ENCODE measurements around the gene PKNOX2.
A peak's percentile ranks its signal among the peaks of the same experiment; 100 is the strongest.

The PKNOX2 gene

DNA sequence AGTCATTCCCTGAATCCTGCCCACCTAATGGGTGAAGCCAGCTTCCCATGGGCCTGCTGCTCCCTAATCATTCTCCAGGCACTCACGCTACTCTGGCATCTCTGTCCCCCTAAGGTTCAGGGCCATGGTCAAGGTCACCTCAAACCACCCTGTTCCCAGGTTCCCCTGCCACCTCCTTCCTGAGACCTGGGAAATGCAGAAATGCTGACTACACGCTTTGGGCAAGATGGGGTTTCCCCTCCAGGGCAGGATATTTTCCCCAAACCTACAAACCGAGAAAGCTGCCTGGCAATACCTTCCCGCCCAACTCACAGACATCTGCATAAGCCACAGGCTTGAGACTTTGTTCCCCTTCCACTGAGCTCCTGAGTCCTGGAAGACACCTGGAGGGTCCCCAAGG lies 233.9 kb downstream of the PKNOX2 start:
- intact Hi-C loops (cut with DNase I): no loop called here
- peak in 2 of 42 donors; percentile 10 to 11 for DNase-seq

- intact Hi-C loops (cut with DNase I): no loop called here
- peak in 38 of 42 donors; percentile 20 to 87 (median 62) for DNase-seq
Measured at GRCh38 chr11:125398994-125399640, 234.6 kb downstream of the PKNOX2 start.

DNA sequence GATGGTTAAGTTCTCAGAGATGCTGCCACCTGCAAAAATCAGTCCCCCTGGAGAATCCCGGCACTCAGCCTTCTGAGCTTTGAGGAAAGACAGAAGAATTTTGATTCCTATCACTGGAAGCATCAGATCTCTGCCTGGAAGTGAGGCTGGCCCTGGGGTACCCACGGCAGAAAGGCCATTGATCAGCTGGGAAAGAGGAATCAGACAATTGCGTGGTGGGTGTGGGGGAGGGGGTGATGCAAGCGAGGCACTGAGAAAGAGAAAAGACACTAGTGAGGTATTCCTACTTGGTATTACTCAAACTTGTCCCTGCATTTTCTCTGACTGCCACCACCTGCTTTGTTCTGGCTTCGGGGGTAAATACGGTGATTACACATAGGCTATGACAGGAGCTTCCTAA lies 235.4 kb downstream of the PKNOX2 start:
- intact Hi-C loops (cut with DNase I): loop anchor here (10.0 kb wide), 4 partner anchors 45 to 435 kb away; partner anchors contain the start of gene PKNOX2
- peak in 11 of 42 donors; percentile 19 to 59 (median 34) for DNase-seq

- intact Hi-C loops (cut with DNase I): loop anchor here (10.0 kb wide), 4 partner anchors 46 to 436 kb away; partner anchors contain the start of gene PKNOX2
- DNase-seq: peak in 35 of 42 donors; percentile 30 to 86 (median 56)
Measured at GRCh38 chr11:125401235-125401634, 236.7 kb downstream of the PKNOX2 start.

- DNase-seq: peak in 1 of 42 donors; percentile 3
- intact Hi-C loops (cut with DNase I): loop anchor here (10.0 kb wide), 4 partner anchors 47 to 437 kb away; partner anchors contain the start of gene PKNOX2
Measured at GRCh38 chr11:125401746-125402145, 237.2 kb downstream of the PKNOX2 start.

DNA sequence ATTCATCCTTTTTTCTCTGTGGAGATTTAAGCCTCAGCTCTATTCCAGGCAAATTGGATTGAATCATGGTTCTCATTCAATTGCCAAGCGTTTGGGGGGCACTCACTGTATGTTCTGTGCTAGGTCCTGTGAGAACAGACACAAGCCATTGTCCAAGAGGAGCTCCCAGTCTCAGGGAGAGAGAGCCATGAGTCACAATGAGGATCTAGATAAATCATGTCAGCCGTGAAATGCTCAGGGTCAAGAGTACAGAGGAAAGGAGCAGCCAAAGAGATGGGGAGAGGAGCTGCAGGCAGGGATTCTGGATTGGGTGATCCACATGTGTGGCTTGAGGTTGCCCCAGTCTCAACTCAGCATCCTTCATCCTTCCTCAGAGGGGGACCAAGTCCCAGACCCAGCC lies 237.9 kb downstream of the PKNOX2 start:
- DNase-seq: peak in 2 of 42 donors; percentile 8 to 14
- intact Hi-C loops (cut with DNase I): loop anchor here (10.0 kb wide), 4 partner anchors 48 to 438 kb away; partner anchors contain the start of gene PKNOX2

- DNase-seq: peak in 2 of 42 donors; percentile 9 to 26
- intact Hi-C loops (cut with DNase I): loop anchor here (10.0 kb wide), 4 partner anchors 49 to 439 kb away; partner anchors contain the start of gene PKNOX2
Measured at GRCh38 chr11:125404157-125404810, 239.7 kb downstream of the PKNOX2 start.

DNA sequence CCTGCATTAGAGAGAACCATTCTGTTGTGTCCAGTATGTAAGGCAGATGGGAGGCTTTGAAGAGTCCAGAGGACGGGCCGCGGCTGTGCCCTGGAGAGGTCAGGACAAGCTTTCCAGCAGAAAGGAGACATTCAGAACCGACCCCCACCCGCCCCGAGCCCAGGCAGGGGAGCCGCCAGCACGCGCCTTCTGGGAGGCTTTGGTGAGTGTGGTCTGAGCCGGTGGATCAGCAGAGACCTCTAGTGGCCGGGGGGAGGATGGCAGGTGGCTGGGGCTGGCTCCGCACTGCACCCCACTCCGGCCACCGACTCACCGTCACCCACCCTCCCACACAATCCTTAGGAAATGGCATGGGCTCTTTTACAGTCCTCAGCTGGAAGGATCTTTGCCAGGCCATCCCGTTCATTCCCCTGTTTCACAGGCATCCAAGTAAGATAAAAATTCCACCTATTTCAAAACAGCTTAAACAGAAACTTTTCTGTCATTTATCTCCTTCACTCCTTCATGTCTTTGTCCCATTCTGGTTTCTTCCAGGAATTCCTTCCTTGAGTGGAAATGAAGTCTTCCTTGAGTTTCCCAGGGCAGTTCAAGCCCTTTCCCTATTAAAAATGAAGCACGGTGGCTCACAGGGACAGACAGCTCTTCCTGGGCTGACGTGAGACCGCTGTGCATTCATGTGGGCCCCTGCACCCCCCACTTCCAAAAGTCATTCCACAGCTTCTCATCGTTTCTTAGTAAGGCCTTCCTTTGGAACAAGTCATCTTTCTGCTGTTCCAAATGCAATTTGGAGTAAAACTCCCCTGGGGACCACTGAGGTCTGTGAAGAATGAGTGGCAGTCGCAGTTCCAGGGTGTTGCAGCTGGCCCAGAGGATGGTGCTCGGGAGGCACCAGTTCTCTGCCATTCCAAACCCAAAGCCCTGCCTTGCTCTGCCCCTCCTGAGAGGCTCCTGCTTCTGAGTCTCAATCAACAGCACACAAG lies 240.6 kb downstream of the PKNOX2 start:
- DNase-seq: peak; percentile 58 to 92 (median 84)
- intact Hi-C loops (cut with DNase I): loop anchor here (10.0 kb wide), 4 partner anchors 50 to 440 kb away; partner anchors contain the start of gene PKNOX2

DNA sequence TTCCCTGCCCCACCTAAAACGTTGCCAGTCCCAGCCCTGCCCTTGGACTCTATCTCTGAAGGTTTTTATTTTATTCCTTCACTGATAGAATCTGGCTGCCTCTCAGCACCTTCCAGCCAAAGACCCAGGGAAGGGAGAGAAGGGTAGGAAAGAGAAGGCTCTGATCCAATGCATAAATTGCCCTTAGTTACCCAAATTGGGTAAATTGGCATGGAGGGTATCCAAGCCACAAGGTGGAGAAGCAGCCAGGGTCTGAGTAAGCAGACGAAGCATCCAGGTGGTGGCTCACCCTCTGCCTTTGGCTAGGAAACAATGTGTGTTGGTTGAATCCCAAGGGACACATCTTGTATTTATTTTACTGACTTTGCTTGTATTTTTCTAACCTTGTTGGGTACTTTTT lies 242.5 kb downstream of the PKNOX2 start:
- peak in 4 of 42 donors; percentile 3 to 58 (median 18) for DNase-seq
- intact Hi-C loops (cut with DNase I): loop anchor here (10.0 kb wide), 4 partner anchors 52 to 442 kb away; partner anchors contain the start of gene PKNOX2

- intact Hi-C loops (cut with DNase I): loop anchor here (10.0 kb wide), 4 partner anchors 54 to 444 kb away; partner anchors contain the start of gene PKNOX2
Measured at GRCh38 chr11:125408311-125408711, 243.8 kb downstream of the PKNOX2 start.

DNA sequence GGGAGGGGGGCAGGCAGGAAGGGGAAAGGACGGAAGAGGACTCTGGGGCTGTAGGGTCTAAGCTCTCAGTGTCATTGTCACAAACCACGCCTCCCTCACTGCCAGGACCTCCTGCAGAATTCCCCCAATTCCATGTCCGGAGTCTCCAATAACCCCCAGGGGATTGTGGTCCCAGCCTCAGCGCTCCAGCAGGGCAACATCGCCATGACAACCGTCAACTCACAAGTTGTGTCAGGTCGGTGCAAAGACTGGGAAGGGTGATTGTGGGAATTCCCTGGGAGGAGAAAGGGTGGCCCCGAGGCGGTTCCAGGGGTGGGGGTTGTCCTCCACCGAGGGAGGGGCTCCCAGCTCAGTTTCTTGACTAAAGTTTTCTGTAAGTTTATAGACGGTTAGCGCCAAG lies 245.5 kb downstream of the PKNOX2 start:
- intact Hi-C loops (cut with DNase I): no loop called here
- peak in 2 of 42 donors; percentile 13 to 27 for DNase-seq

More at GRCh38 chr11:125408311-125408711, 243.8 kb downstream of the PKNOX2 start:
- peak in 2 of 42 donors; percentile 3 to 20 for DNase-seq

GRCh38 chr11:125412177-125412496 lies 247.6 kb downstream of the PKNOX2 start:
- DNase-seq: peak in 1 of 42 donors; percentile 10
- intact Hi-C loops (cut with DNase I): no loop called here

DNA sequence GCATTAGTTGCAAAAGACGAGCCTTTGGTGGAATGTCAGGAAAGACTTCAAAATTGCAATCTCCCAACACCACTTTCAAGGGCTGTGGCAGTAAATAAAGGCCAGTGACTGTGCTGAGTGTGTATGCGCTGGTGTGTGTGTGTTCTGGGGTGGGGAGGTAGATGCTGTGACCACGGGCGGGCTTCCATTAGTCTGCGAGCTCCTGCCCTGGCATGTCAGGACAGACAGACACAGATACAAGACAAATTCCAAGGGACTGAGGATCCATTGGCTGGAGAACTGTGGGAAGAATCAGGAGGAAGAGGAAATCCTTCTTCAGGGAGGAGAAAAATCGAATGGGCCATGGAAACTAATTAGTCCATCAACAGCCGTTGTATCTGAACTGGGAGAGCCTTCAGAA lies 248.0 kb downstream of the PKNOX2 start:
- DNase-seq: peak in 1 of 42 donors; percentile 2
- intact Hi-C loops (cut with DNase I): no loop called here

DNA sequence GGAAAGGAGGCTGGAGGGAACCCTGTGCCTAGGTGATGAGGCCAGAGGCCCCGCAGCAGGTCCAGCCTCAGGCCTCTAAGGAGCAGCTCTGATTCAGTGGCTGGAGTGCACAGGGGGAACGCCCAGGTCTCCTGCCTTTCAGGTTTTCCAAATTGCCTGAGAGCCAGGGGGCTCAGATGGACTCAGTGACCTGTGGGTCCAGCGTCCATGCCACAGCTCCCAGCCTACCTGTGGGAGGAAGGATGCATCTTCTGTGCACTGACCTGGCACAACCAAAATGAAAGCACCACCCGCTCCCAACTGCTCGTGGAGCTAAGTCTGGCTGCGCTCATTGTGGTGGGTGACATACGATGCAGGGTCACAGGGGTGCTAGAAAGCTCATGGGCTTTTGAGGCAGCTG lies 248.7 kb downstream of the PKNOX2 start:
- peak in 1 of 42 donors; percentile 8 for DNase-seq
- intact Hi-C loops (cut with DNase I): no loop called here

- intact Hi-C loops (cut with DNase I): no loop called here
- DNase-seq: peak in 3 of 42 donors; percentile 1 to 13 (median 4)
Measured at GRCh38 chr11:125414121-125414520, 249.6 kb downstream of the PKNOX2 start.

- intact Hi-C loops (cut with DNase I): no loop called here
- DNase-seq: peak in 1 of 42 donors; percentile 10
Measured at GRCh38 chr11:125416981-125417935, 252.7 kb downstream of the PKNOX2 start.

DNA sequence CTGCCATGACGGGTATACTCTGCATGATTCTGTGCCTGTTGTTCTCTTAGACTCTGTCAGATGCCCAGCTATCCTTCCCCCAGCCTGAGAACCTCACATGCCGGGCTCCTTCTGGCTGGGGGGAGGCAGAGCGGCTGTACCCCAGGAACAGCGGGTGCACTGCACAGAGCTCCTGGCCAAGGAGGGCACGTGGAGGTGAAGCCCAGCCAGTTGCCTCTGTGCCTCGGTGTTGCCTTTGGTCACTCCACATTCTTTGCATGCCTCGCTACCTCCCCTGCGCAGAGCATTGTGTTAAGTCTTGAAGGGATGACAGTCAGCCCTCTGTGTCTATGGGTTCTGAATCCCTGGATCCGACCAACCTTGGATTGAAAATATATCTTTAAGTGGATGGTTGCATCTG lies 253.8 kb downstream of the PKNOX2 start:
- DNase-seq: peak in 1 of 42 donors; percentile 8
- intact Hi-C loops (cut with DNase I): no loop called here

DNA sequence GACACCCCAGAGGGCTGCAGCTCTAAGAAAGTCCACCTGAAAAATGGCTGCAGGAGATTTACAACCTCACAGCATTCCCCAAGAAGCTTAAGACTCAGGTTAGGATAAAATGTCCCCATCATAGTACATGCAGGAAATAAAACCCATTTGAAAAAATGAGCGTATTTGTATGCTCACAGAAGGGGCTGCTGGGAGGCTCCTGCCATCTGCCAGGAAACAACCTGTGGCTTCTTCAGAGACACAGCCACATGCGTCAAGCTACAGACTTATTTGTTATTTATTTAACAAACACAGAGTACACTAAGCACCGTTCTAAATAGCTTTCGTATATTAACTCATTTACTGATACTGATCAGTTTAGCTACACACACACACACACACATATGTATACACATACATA lies 258.1 kb downstream of the PKNOX2 start:
- intact Hi-C loops (cut with DNase I): no loop called here
- no peak for DNase-seq

All from head of caudate nucleus (tissue), 42 donors.